Measurements from ENCODE around the gene TRIP12.
"Not testable (repeated sequence)": the region's sequence is repeated elsewhere in the genome, so short reads cannot be mapped to it uniquely, and the experiment has no call there.

DNA sequence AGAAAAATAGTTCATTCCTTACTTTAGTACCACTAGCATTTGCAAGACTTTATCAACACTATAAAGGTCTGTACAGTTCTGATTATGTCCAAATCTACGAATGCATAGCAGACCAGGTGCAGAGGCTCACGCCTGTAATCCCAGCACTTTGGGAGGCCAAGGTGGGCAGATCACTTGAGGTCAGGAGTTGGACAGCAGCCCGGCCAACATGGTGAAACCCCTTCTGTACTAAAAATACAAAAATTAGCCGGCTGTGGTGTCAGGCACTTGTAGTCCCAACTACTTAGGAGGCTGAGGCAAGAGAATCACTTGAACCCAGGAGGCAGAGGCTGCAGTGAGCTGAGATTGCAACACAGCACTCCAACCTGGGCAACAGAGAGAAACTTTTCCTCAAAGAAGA is 87.4 kb downstream of the TRIP12 start:
- TF ChIP-seq, protein P1, sequence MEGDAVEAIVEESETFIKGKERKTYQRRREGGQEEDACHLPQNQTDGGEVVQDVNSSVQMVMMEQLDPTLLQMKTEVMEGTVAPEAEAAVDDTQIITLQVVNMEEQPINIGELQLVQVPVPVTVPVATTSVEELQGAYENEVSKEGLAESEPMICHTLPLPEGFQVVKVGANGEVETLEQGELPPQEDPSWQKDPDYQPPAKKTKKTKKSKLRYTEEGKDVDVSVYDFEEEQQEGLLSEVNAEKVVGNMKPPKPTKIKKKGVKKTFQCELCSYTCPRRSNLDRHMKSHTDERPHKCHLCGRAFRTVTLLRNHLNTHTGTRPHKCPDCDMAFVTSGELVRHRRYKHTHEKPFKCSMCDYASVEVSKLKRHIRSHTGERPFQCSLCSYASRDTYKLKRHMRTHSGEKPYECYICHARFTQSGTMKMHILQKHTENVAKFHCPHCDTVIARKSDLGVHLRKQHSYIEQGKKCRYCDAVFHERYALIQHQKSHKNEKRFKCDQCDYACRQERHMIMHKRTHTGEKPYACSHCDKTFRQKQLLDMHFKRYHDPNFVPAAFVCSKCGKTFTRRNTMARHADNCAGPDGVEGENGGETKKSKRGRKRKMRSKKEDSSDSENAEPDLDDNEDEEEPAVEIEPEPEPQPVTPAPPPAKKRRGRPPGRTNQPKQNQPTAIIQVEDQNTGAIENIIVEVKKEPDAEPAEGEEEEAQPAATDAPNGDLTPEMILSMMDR (IDR thresholded peaks at IDR 0.05; ENCODE audit: extremely low read depth in 1 of 2, insufficient read depth in 1 of 2, low read depth in 1 of 2, low read length in 2 of 2): not testable (repeated sequence)
- TF ChIP-seq POLR2AphosphoS5 (IDR thresholded peaks at IDR 0.05; ENCODE audit: insufficient read depth, low read depth, low read length); EZH2 (IDR thresholded peaks at IDR 0.05; ENCODE audit: borderline replicate concordance, low read depth, low read length, severe bottlenecking): not testable (repeated sequence)
